Left renal pelvis (tissue), 4 donors: ENCODE data around the gene ANGEL1. TPM values are rescaled to one million over a fixed set of nuclear protein-coding genes. Genes with fewer than 3 reads are reported as not detected.

ENCODE experiments used
- DNase-seq, 4 donors: peaks; one replicate each; pipeline ENCODE4 v3.0.0-alpha.2; 2013; ENCODE audit warnings: low read depth in 4 of 4, low spot score in 3 of 4
- polyA plus RNA-seq, 4 donors: library from polyadenylated mRNA; unstranded; fragments of 120-200 nt; gene quantifications; one replicate each; pipeline ENCODE4 v1.2.1, GENCODE V29; 2013; ENCODE audit not compliant: insufficient read length in 4 of 4

The ANGEL1 gene
- polyA plus RNA-seq, 4 donors, result 17.4 to 38.7 (median 23.4) TPM

GRCh38 chr14:76767681-76768656 is 44.7 kb downstream of the ANGEL1 start:
- DNase-seq, result no peak

GRCh38 chr14:76765461-76765931 is 47.2 kb downstream of the ANGEL1 start:
- DNase-seq, result no peak

- DNase-seq, result no peak
Observed at GRCh38 chr14:76763096-76764041, 49.3 kb downstream of the ANGEL1 start.

GRCh38 chr14:76762411-76763095 is 50.1 kb downstream of the ANGEL1 start:
- no peak for DNase-seq

GRCh38 chr14:76761960-76762410 is 50.7 kb downstream of the ANGEL1 start:
- no peak for DNase-seq

GRCh38 chr14:76761136-76761959 is 51.3 kb downstream of the ANGEL1 start, which contains the start of gene VASH1:
Gene VASH1, plus strand, starts transcription at chr14:76761468. Its CDS starts 1,354 bp downstream, at chr14:76762822.
- no peak for DNase-seq

GRCh38 chr14:76760331-76761135 is 52.1 kb downstream of the ANGEL1 start:
- no peak for DNase-seq

GRCh38 chr14:76759589-76759988 is 53.1 kb downstream of the ANGEL1 start:
- DNase-seq, result no peak

GRCh38 chr14:76756371-76756750 is 56.3 kb downstream of the ANGEL1 start:
- no peak for DNase-seq

GRCh38 chr14:76755610-76756370 is 56.9 kb downstream of the ANGEL1 start:
- no peak for DNase-seq

GRCh38 chr14:76754586-76754985 is 58.1 kb downstream of the ANGEL1 start:
- DNase-seq, result no peak

GRCh38 chr14:76753541-76754198 is 59.0 kb downstream of the ANGEL1 start:
- DNase-seq, result no peak

- DNase-seq, result no peak
Observed at GRCh38 chr14:76752744-76753143, 59.9 kb downstream of the ANGEL1 start.

GRCh38 chr14:76742966-76743365 is 69.7 kb downstream of the ANGEL1 start:
- DNase-seq, result no peak

GRCh38 chr14:76742185-76742584 is 70.5 kb downstream of the ANGEL1 start:
- DNase-seq, result no peak

- DNase-seq, result no peak
Observed at GRCh38 chr14:76741074-76741473, 71.6 kb downstream of the ANGEL1 start.
